ENCODE measurements around the gene KHDC1L.
"Not testable (repeated sequence)": the region's sequence is repeated elsewhere in the genome, so short reads cannot be mapped to it uniquely, and the experiment has no call there.

KHDC1L gene, protein sequence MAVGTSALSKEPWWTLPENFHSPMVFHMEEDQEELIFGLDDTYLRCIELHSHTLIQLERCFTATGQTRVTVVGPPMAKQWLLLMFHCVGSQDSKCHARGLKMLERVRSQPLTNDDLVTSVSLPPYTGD

DNA sequence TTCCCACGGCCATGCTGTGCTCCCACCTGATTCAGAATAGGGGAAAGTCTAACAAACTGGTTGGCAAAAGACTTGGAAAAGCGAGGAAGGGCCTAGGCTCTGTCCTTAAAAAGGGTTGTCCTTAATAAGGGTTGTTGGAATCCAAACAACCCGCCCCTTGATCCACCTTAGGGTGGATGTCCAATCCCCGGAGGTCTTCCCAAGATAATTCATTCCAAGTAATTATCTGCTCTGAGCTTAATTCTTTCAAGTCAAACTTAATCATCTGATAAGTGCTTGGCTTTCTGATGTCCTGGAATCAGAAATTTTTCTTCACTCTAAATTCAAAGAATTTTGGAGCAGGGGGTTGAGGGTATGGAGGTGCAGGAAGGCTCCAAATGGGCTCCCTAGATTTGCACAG lies at the start of gene KHDC1L:
KHDC1L (minus strand) TSS at position 101 of the 400 bp plus-strand sequence; CDS start at position 13, 88 bp downstream.
- no peak for DNase-seq

DNA sequence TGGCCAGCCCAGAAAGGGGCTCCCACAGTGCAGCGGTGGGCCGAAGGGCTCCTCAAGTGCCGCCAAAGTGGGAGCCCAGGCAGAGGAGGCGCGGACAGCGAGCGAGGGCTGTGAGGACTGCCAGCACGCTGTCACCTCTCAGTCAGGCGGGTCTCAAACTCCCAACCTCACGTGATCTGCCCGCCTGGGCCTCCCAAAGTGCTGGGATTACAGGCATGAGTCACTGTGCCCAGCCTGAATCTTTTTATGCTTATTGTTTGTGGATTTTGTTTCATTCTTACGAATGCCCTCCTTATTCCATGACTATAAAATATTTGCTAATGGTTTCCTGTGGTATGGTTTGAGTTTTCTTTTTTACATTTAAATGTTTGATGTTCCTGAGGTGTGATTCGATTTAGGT lies 44.0 kb upstream of the KHDC1L start:
- not testable (repeated sequence) for DNase-seq

DNA sequence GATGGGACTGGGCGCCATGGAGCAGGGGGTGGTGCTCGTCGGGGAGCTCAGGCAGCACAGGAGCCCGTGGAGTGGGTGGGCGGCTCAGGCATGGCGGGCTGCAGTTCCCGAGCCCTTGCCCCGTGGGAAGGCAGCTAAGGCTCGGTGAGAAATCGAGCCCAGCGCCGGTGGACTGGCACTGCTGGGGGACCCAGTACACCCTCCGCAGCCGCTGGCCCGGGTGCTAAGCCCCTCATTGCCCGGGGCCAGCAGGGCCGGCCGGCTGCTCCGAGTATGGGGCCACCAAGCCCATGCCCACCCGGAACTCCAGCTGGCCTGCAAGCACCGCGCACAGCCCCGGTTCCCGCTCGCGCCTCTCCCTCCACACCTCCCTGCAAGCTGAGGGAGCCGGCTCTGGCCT lies 43.6 kb upstream of the KHDC1L start:
- DNase-seq = not testable (repeated sequence)

GRCh38 chr6:73264446-73264845 lies 39.1 kb upstream of the KHDC1L start:
- no peak for DNase-seq

GRCh38 chr6:73263570-73263909 lies 38.2 kb upstream of the KHDC1L start:
- DNase-seq = no peak

- DNase-seq = peak; percentile 83
These were observed 37.6 kb upstream of the KHDC1L start, which contains the start of gene KHDC1 for GRCh38 chr6:73262671-73263569. Gene KHDC1 (minus strand): TSS chr6:73263196. CDS start chr6:73242517, 20,679 bp downstream.

GRCh38 chr6:73258721-73259120 lies 33.4 kb upstream of the KHDC1L start:
- no peak for DNase-seq

GRCh38 chr6:73254323-73254722 lies 29.0 kb upstream of the KHDC1L start:
- DNase-seq = not testable (repeated sequence)

DNA sequence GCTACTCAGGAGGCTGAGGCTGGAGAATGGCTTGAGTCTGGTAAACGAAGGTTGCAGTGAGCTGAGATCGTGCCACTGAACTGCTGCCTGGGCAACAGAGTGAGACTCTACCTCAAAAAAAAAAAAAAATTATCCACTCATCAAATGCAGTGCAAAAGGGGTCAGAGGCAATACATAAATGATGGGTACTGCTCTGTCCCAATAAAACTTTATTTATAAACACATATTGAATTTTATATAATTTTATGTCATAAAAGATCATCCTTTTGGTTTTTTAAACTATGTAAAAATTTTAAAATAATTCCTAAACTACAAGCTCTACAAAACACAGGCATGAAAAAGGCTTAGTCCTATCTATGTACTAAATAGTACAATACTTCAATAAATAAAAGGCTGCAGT lies 27.4 kb upstream of the KHDC1L start:
- DNase-seq = no peak

GRCh38 chr6:73250016-73250415 lies 24.7 kb upstream of the KHDC1L start:
- no peak for DNase-seq

DNA sequence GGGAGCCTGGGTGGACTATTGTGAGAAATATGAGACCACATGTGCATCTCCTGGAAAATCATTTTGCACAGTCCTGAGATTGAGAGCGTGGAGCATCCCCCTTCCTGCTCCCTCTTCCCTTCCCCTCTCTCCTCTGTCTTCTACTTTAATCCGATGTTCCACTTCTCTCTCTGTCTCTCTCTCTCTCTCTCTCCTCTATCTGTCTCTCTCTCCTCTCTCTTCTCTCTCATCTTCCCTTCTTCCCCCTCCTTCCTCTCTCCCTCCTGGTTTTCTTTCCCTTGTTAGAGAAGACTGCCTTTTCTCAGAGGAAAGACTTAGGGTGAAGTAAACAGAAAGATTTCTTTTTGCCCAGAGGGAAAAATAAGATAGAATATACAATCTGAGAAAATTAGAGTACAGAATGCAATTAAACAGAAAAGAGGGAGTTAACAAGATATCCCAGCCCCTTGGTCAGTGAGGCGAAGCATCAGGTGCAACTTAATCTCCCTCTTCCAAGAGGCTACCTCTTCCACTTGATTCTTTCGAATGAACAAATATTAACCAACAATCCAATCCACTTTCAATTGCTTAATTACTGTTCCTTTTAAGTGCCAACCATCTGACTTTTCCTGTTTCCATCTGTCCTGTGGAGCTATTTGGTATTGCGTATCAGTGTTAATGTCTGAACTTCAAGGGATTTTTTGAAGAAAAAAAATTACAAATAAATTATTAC lies 23.1 kb upstream of the KHDC1L start:
- no peak for DNase-seq

GRCh38 chr6:73242001-73242400 lies 16.7 kb upstream of the KHDC1L start:
- DNase-seq = no peak

DNA sequence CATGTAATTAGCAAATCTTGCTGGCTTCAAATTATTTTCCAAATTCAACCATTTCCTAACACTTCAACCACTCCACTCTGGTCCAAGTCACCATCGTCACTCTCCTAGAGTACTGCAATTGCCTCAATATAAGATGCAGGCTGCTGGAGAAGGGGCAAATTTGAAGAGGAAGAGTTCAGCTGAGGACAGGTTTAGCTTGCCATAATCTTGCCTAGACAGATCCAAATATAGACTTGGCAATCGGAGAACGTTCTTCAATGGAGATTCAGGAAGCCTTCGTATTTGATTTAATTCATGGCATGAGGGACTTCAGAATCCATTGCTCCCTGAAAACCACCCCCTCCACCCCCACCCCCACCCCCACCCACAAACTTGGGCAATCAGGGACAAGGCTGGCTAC lies 15.4 kb upstream of the KHDC1L start:
- no peak for DNase-seq

GRCh38 chr6:73236144-73236750 lies 11.0 kb upstream of the KHDC1L start:
- no peak for DNase-seq

- DNase-seq = no peak
These were observed 9.4 kb upstream of the KHDC1L start for GRCh38 chr6:73234733-73235132.

DNA sequence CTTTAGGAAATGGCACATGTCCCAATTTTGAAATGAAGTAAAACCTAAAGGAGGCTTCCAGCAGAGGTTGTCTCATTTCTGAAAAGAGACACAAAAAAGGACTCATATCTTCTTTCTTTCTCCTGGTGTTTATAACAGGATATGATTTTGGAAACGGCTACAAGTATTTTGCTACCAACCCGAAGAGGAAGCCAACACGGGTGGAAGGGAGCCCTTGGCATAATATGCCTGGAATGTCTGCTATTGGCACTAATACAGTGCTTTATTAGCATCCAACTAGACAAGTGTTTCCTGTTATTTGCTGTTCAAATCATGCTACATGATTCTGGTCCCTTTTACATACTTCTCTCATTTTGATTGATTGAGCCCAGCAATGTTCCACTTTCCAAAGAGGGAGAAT lies 8.7 kb upstream of the KHDC1L start:
- DNase-seq = not testable (repeated sequence)

DNA sequence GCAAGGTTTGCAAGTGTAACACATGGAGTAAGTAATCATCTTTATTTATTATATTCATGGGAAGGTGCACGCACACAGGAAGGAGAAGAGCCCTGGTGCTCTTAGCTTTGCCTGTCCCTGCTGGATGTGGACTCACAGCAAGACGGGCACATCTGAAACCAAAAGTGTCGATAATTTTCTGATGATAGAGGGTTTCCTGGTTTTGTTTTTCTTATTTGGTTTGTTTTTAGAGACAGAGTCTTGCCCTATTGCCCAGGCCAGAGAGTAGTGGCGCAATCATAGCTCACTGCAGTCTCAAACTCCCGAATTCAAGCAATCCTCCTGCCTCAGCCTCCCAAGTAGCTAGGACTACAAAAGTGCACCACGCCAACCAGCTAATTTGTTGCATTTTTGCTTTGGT lies 7.8 kb upstream of the KHDC1L start:
- no peak for DNase-seq

- no peak for DNase-seq
These were observed 6.7 kb upstream of the KHDC1L start for GRCh38 chr6:73231986-73232391.

DNA sequence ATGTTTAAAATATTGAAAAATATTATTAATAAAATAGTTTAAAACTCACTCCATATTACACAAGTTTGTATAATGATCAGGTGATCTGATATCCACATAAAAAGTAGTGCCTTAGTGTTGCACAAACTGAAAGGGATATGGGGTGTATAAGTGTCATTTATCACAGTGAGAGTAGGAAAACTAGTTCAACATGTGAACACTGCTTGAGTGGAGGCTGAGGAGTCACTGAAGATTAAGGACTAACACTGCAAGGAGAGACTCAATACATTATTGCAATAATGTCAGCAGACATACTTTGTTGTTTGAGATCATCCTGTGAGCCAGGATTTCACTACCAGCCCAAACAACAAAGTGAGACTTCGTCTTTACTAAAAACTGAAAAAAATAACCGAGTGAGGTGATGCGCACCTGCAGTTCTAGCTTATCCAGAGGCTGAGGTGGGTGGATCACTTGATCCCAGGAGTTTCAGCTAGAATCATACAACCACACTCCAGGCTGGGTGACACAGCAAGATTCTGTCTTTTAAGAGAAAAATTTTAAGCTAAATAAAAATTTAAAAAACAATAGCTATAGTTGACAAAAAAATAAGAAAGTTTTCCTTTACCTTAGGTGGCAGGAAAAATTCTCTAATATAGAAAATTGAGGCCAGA lies 2.4 kb upstream of the KHDC1L start:
- DNase-seq = no peak

- DNase-seq = no peak
These were observed 8.4 kb downstream of the KHDC1L start for GRCh38 chr6:73216859-73217258.

GRCh38 chr6:73209117-73209516 lies 16.2 kb downstream of the KHDC1L start:
- no peak for DNase-seq

DNA sequence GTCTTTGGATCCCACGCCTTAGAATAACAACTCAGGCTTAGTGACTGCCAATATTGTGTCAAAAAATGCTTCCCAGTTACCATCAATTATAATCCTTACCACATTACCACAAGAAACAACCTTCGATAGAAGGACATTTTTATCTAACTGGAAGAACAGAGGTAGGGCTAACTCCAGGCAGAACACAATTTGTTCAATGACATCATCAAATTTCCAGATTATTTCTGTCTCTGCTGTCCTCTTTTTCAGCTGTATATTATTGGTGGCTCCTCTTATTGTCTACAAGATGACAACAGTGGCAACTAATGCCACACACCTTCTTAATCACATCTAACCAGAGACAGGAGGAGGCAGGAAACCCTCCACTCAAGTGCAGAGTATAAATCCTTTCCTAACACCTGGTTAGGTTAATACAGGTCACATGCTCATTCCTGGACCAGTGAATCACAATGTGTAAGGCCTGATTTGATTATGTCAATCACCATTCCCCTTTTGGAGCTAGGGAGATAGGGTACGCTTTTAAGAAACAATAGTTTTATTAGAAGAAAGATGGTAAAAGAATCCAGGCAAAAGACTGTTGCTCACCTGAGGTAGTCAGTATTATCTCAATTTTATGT lies 18.0 kb downstream of the KHDC1L start:
- DNase-seq = no peak
